Progenitor cell of endocrine pancreas (in vitro differentiated cells): ENCODE results near the gene TMEM92. TPM values are rescaled to one million over a fixed set of nuclear protein-coding genes. Genes with fewer than 3 reads are reported as not detected.

ENCODE experiments used
- DNase-seq: peaks from one replicate; pipeline ENCODE4 v3.0.0; 2021; ENCODE audit warnings: low spot score; ENCODE audit not compliant: unreplicated experiment
- H3K27ac Mint-ChIP-seq: 2 replicates; pipeline ENCODE4 v1.8.0; 2021; ENCODE audit warnings: mild to moderate bottlenecking, moderate library complexity, mixed read lengths
- H3K27me3 Mint-ChIP-seq: 2 replicates; pipeline ENCODE4 v1.8.0; 2021; ENCODE audit warnings: mixed read lengths
- H3K36me3 Mint-ChIP-seq: 2 replicates; pipeline ENCODE4 v1.8.0; 2022; ENCODE audit warnings: mixed read lengths; ENCODE audit not compliant: insufficient read depth
- H3K4me1 Mint-ChIP-seq: 2 replicates; pipeline ENCODE4 v1.8.0; 2021; ENCODE audit warnings: low read depth, mixed read lengths
- H3K4me3 Mint-ChIP-seq: 2 replicates; pipeline ENCODE4 v1.8.0; 2021; ENCODE audit warnings: low read depth, mild to moderate bottlenecking, moderate library complexity, mixed read lengths
- H3K9me3 Mint-ChIP-seq: 2 replicates; pipeline ENCODE4 v1.8.0; 2021; ENCODE audit warnings: low read depth, mixed read lengths
- total RNA-seq: library from RNA; stranded (reverse); gene quantifications from 2 replicates; pipeline ENCODE4 v1.2.1, GENCODE V29; 2021
- TF ChIP-seq, protein P1 (sequence below): fragments of 200-600 bp; sonication (generic); IDR thresholded peaks from one replicate; pipeline ENCODE4 v1.5.0; 2021; ENCODE audit warnings: antibody characterized with exemption, mild to moderate bottlenecking; ENCODE audit not compliant: unreplicated experiment

The TMEM92 gene
- total RNA-seq, 1 donor from 2014 or later, result 7.4 TPM

DNA sequence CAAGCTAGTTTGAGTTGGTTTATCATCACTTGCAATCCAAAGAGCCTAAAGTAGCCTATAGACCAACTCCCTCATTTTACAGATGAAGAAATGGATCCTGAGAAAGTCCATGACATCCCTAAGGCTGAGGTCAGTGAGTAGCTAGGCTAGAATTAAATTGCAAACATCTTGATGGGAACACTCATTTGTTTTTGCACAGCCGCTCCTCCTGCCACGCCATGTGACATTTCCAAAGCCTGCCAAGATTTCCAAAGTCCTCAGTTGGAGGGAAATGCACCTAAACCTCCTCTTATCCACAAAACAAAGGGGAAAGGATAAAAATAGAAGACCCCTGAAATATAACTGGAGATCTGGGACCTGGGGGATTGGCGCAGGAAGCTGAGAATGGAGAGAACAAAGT lies 15.0 kb downstream of the TMEM92 start:
- Mint-ChIP-seq H3K27ac (peak overlapping the region; percentile 24), H3K36me3 (no peaks in the 10 kb centered on the region), H3K4me3 (no peak overlapping the region), H3K4me1 (peaks cover 12% of the 10 kb centered on the region), H3K9me3 (no peaks in the 10 kb centered on the region), H3K27me3 (peaks cover 35% of the 10 kb centered on the region)
- TF ChIP-seq, protein P1, sequence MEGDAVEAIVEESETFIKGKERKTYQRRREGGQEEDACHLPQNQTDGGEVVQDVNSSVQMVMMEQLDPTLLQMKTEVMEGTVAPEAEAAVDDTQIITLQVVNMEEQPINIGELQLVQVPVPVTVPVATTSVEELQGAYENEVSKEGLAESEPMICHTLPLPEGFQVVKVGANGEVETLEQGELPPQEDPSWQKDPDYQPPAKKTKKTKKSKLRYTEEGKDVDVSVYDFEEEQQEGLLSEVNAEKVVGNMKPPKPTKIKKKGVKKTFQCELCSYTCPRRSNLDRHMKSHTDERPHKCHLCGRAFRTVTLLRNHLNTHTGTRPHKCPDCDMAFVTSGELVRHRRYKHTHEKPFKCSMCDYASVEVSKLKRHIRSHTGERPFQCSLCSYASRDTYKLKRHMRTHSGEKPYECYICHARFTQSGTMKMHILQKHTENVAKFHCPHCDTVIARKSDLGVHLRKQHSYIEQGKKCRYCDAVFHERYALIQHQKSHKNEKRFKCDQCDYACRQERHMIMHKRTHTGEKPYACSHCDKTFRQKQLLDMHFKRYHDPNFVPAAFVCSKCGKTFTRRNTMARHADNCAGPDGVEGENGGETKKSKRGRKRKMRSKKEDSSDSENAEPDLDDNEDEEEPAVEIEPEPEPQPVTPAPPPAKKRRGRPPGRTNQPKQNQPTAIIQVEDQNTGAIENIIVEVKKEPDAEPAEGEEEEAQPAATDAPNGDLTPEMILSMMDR, result no peak
- no peak for DNase-seq

DNA sequence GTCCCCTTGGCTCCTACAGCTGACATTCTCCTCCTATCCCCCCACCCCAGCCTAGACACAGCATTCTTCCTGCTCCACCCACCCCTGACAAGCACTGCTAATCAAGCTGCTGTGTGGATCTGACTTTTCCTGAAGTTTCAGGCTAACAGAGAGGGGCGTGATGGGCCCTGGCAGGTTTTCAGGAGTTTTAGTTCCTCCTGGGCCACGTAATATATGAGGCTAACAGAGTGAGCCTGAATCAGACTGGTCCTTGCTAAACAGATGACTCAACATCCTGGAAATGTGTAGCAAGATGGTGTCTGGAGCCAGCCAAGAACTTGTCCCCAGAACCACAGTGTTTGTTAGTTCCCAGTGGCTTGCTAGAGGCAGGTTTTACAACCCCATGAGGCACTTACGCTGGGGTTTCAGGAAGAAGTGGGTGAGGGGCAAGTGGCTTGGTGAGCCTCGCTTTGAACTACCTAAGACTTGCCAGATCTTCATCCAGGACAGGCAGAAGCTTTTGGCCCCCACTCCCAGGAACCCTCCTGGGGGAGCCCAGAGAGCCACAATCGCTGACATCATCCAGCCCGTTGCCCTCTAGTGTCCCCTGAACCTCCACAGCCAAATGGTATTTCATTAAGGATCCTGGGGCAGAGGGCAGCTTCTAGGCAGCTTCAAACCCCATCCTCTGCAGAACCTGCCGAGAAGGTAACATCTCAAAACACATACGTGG lies 15.9 kb downstream of the TMEM92 start:
- TF ChIP-seq, protein P1, result no peak
- no peak overlapping the region for H3K27ac Mint-ChIP-seq
- H3K27me3 Mint-ChIP-seq, result peaks cover 26% of the 10 kb centered on the region
- H3K4me1 Mint-ChIP-seq, result peaks cover 12% of the 10 kb centered on the region
- no peak overlapping the region for H3K4me3 Mint-ChIP-seq
- H3K9me3 Mint-ChIP-seq, result no peaks in the 10 kb centered on the region
- no peak for DNase-seq
- no peaks in the 10 kb centered on the region for H3K36me3 Mint-ChIP-seq

- TF ChIP-seq, protein P1, result no peak
- no peaks in the 10 kb centered on the region for H3K9me3 Mint-ChIP-seq
- DNase-seq, result no peak
- H3K27ac Mint-ChIP-seq, result no peak overlapping the region
- H3K27me3 Mint-ChIP-seq, result peaks cover 27% of the 10 kb centered on the region
- H3K4me3 Mint-ChIP-seq, result no peak overlapping the region
- H3K4me1 Mint-ChIP-seq, result peaks cover 12% of the 10 kb centered on the region
- H3K36me3 Mint-ChIP-seq, result no peaks in the 10 kb centered on the region
These were observed 16.7 kb downstream of the TMEM92 start for GRCh38 chr17:50290933-50291332.

DNA sequence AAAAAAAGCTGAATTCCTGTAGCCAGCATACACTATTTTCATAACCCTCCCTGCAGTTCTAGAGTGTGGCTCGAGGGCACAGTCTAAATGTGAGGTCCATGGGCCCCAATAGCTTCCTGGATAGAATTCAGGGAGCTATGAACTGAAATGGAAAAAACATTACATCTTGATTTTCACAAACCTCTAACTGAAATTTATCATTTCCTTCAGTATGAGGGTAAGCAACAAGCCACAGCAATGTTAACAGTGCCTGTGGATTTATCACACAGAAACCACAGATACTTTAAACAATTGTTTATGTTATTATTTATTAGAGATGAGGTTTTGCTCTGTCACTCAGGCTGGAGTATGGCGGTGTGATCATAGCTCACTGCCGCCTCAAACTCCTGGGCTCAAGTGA lies 18.2 kb downstream of the TMEM92 start:
- Mint-ChIP-seq H3K9me3 (no peaks in the 10 kb centered on the region), H3K4me1 (peaks cover 12% of the 10 kb centered on the region), H3K4me3 (no peak overlapping the region), H3K36me3 (no peaks in the 10 kb centered on the region), H3K27ac (no peak overlapping the region), H3K27me3 (peaks cover 20% of the 10 kb centered on the region)
- TF ChIP-seq, protein P1, result no peak
- no peak for DNase-seq

DNA sequence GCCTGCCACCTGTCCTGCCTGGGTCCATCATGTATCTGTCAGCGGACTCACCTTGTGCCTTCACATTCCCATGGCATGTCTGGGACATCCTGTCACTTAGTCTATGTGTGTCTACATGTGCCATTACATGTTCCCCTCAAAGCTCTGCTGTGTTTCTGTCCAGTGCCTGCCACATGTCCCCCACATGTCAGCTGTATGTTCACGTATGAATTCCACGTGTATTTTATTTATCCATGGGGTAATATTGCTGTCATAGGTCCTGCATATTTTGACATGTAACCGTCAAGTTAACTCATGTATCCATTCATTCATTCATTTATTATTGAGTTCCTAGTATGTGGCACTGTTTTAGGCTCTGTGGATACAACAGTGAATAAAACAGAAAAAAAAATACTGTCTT lies 20.8 kb downstream of the TMEM92 start:
- TF ChIP-seq, protein P1, result no peak
- Mint-ChIP-seq H3K27me3 (peaks cover 10% of the 10 kb centered on the region), H3K9me3 (no peaks in the 10 kb centered on the region), H3K36me3 (no peaks in the 10 kb centered on the region), H3K4me1 (peaks cover 10% of the 10 kb centered on the region), H3K27ac (no peak overlapping the region), H3K4me3 (no peak overlapping the region)
- no peak for DNase-seq
